Measurements from ENCODE around the gene RBL2. TPM values are rescaled to one million over a fixed set of nuclear protein-coding genes. Genes with fewer than 3 reads are reported as not detected.

The RBL2 gene
- total and polyA plus RNA-seq, 2 of the 13 experiments (the other 11 are each of a cell fraction or from before 2014, with no cell fraction given), result 41.2 to 60.9 TPM

GRCh38 chr16:53502331-53503269 lies 68.3 kb downstream of the RBL2 start, which contains the start of gene AKTIP (continued):
- TF ChIP-seq ZNF788 (CRISPR knock-in tag; IDR thresholded peaks at IDR 0.05; ENCODE audit: borderline replicate concordance), result peak; percentile 22; the same call in 1 of the 2 replicates
- TF ChIP-seq ATF6 (CRISPR knock-in tag; conservative IDR thresholded peaks at IDR 0.05), result 0 out of 2 replicates have a peak, but pooled peaks have one; percentile 26
- TF ChIP-seq ZNF780A (CRISPR knock-in tag; IDR thresholded peaks at IDR 0.05), result no peak
- TF ChIP-seq ZKSCAN8 (CRISPR knock-in tag; IDR thresholded peaks at IDR 0.05; ENCODE audit: borderline replicate concordance), result no peak
- TF ChIP-seq MAZ (IDR thresholded peaks at IDR 0.05; ENCODE audit: borderline replicate concordance, low read depth, low read length), result no peak
- peak; percentile 14; the same call in 1 of the 2 replicates for TF ChIP-seq MAZ (CRISPR knock-in tag; IDR thresholded peaks at IDR 0.05; ENCODE audit: low read depth)
- TF ChIP-seq PHF21A (CRISPR knock-in tag; IDR thresholded peaks at IDR 0.05), result no peak
- TF ChIP-seq ZNF740 (CRISPR knock-in tag; IDR thresholded peaks at IDR 0.05), result peak; percentile 91
- TF ChIP-seq ZUFSP (CRISPR knock-in tag; IDR thresholded peaks at IDR 0.05; ENCODE audit: borderline replicate concordance), result no peak
- peak; percentile 16 to 44; a peak in 2 of 4 replicates for TF ChIP-seq HMGXB4 (CRISPR knock-in tag; IDR thresholded peaks at IDR 0.05; ENCODE audit: borderline replicate concordance in 1 of 2, low read depth in 1 of 2)
- peak; percentile 62; the same call in 1 of the 2 replicates for TF ChIP-seq ZNF768 (CRISPR knock-in tag; IDR thresholded peaks at IDR 0.05)
- no peak for TF ChIP-seq ZNF205 (CRISPR knock-in tag; IDR thresholded peaks at IDR 0.05)
- TF ChIP-seq SP5 (CRISPR knock-in tag; IDR thresholded peaks at IDR 0.05; ENCODE audit: borderline replicate concordance, low read depth), result no peak; the same call in 1 of the 2 replicates
- no peak for TF ChIP-seq NCOR1 (IDR thresholded peaks at IDR 0.05; ENCODE audit: borderline replicate concordance, low read length)
- no peak for TF ChIP-seq EP300 (IDR thresholded peaks at IDR 0.05; ENCODE audit: low read depth in 2 of 2, low read length in 2 of 2)
- no peak; the same call in 1 of the 2 replicates for TF ChIP-seq EP300 (CRISPR knock-in tag; IDR thresholded peaks at IDR 0.05; ENCODE audit: borderline replicate concordance)
- TF ChIP-seq SRSF1 (optimal IDR thresholded peaks at IDR 0.05; ENCODE audit: low read depth, low read length), result no peak
- no peak for TF ChIP-seq NFIC (IDR thresholded peaks at IDR 0.05; ENCODE audit: low read length)
- TF ChIP-seq CHD2 (IDR thresholded peaks at IDR 0.05; ENCODE audit: low read depth, low read length), result no peak
- TF ChIP-seq CSRNP1 (CRISPR knock-in tag; IDR thresholded peaks at IDR 0.05), result no peak; the same call in 1 of the 2 replicates
- no peak for TF ChIP-seq ZFAT (CRISPR knock-in tag; conservative IDR thresholded peaks at IDR 0.05)

All from HepG2 (cell line).